GM04503 (cell line): Measurements from ENCODE around the gene SHC3.

ENCODE experiments used
- DNase-seq: peaks from one replicate; pipeline ENCODE4 v3.0.0-alpha.2; 2012; ENCODE audit warnings: low read depth

Gene SHC3

DNA sequence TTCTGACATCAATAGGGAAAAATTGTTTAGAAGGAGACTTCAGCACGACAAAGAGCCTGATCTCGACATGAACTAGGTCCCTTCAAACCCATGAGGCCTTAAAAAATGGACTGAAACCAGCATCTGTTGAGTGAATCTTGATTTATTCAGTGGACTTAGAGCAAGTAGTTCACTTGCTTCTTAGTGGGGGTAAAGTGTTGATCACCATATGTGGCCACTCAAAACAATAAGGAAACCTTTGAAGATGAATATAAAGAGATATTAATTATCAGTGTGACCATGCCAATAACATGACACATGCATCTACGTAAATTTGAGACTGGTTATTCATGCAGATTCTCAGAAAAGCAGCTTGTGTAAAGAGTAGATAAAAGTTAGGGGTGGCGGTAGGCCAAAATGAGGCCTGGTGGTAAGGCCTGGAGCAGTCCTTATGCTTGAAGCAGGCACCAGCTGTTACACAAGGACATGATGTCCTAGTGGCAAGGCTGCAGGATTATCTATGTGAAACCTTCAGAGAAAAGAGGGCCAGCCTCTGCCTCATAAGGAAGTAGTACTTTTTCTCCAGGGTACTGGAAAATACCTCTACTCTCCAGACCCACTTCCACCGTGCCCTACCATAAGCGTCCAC is 126.0 kb downstream of the SHC3 start:
- DNase-seq = no peak

DNA sequence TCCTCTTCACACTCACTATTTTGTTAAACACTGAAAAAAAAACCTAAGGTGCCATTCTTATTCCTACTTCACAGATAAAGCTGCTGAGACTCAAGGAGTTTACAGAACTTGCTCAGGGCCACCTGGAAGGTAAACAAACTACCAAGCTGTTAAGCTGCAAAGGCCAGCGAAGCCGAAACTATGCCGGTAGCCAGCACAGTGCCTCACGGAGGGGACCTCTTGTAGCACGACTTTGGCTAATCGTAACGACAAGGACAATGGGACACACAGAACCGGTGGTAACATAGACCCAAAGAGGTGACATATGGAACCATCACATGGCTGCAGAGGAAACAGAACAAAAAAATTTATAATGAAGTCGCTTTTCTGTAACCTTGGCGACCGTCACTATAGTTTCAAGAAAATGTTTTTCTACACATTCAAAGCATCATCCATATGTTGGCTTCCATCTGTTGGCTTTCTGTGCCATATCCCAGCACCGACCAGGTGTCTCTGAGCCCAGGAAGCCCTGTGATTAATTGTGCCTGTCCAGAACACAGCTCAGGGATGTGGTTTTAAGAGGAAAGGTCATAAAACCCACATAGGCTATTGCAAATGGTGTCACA is 127.1 kb downstream of the SHC3 start:
- DNase-seq = no peak

DNA sequence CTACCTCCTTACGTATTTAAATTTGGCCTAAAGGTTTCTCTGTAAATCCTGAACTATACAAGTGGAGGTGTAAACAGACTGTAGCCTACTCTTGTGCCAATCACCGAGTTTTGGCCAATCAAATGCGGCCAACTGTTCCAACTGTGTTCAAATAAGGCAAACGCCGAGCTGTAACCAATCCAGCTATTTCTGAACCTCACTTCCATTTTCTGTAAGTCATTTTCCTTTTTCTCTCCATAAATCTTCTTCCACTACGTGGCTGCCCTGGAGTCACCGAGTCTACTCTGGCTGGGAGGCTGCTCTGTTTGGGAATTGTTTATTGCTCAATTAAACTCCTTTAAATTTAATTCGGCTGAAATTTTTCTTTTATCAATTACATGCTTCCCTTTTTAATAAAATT is 129.0 kb downstream of the SHC3 start:
- no peak for DNase-seq

DNA sequence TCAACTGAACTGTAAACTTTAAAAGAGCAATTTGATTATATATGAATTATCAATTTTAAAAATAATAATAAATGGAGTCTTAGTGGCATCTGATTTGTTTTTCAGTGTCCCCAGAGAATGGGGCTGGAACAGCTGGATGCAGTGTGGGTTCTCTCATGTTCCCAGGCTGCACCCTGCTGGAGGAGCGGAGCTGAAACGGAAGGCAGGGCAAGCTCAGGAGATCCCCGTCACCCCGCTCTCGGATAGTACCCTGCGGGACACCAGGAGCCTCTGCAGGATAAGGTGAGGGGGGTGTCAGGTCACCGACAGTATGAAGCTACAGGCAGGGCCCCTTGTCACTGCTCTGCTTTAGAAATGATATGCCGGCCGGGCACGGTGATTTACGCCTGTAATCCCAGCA is 130.0 kb downstream of the SHC3 start:
- no peak for DNase-seq

DNA sequence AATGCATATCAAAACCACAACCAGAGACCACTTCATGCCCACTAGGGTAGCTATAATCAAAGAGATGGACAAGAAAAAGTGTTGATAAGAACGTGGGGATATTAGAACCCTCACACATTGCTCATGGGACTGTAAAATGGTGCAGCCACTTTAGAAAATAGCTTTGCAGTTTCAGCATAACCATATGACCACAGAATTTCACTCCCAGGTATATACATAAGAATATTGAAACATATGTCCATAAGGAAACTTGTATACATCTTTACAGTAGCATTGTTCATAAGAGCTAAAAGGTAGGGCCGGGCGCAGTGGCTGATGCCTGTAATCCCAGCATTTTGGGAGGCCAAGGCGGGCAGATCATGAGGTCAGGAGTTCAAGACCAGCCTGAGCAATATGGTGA is 131.0 kb downstream of the SHC3 start:
- no peak for DNase-seq

DNA sequence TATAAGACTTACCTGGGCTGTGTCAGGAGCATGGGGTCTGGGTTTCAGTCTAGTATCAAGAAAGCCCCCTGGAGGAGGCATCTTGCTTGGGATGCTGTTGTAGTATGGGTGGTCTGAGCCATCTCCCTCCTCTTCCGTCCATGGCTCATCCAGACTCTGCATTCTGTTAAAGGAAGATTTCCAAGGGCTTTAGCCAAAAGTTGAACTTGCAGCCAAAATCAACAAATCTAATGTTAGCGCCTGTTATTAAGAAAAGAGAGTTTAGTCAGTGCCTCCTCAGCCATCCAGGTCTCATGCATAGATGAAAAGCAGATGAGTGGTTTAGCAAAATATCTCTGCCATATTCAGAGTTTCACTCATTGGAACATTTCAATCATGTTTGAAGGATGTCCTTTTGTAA is 131.8 kb downstream of the SHC3 start:
- DNase-seq = peak; percentile 30

DNA sequence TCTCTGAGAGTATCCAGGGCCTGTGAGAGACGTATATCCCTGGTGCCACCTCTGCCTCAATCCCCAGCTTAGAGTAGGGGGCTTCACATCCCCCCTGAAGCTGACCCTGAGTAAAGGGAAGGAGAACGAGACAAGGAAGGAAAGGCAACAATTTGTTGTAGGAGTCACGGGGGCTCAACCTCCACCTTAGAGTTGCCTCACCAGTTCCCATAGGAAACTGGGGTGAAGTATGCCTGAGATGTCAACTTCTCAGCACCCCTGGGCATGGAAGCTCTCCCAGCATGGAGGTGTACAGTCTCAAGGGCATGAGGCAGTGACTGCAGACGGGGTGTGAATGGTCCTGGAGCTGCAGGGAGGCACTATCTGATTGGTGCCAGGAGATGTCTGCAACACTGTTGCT is 133.7 kb downstream of the SHC3 start:
- no peak for DNase-seq

DNA sequence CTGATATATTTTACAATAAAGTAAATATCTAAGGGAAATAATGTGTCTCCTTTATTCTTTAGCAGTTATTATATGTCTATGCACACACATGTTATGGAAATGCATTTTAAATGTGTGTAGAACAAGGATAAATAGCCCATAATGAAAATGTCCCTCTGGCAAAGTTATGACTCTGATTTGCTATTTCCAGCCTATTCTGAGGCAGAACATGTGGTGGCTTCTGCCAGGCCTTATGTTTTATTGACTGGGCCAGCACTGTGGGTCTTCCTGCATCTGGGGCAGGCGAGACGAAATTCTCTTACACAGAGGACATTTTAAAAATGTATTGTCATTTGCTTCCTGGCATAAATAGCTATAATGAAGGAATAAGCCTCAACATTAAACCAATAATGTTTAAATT is 134.5 kb downstream of the SHC3 start:
- DNase-seq = no peak

DNA sequence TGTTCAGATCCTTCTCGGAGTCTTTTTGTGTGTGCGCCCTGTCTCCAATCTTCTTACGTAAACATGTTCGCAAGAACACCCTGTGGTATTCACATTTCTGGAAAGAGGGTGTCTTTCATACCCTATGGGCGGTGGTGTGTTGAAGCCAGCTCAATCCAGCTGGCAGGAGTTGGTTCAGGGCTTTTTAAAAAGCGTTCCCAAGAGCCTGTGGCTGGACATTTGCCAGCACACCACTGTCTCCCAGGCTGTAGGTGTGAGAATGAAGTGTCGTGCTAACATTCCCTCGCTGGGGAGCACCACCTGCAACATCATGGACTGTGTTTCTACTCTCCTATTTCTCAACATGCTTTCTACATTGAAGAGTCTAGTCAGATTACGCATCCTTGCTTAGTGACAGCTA is 135.6 kb downstream of the SHC3 start:
- no peak for DNase-seq

DNA sequence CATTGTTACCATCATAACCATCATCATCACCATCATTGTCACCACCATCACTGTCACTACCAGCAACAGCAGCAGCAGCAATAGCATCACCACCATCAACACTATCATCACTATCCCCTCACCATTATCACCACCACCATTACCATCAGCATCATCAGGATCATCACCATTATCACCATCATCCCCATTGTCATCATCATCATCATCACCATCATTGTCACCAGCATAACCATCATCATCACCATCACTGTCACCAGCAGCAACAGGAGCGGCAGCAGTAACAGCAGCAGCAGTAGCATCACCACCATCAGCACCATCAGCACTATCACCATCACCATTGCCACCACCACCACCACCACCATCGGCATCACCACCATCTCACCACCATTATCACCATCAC is 139.0 kb downstream of the SHC3 start:
- no peak for DNase-seq

DNA sequence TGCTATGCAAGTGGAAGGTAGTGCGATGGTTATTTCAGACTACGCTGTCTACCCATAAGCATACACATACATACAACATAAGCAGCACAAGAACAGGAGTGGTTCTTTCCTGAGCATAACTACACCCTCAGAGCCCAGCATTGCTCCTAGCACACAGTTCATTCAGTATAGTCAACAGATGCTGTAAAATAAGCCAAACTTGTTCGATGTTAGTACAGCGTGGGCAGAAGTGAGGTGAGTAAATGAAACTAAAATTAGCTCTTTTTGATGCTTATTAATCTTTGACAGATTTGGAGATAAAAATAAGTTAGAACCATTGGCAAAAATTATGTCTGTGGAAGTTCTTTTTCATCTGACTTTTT is 139.5 kb downstream of the SHC3 start:
- DNase-seq = no peak

DNA sequence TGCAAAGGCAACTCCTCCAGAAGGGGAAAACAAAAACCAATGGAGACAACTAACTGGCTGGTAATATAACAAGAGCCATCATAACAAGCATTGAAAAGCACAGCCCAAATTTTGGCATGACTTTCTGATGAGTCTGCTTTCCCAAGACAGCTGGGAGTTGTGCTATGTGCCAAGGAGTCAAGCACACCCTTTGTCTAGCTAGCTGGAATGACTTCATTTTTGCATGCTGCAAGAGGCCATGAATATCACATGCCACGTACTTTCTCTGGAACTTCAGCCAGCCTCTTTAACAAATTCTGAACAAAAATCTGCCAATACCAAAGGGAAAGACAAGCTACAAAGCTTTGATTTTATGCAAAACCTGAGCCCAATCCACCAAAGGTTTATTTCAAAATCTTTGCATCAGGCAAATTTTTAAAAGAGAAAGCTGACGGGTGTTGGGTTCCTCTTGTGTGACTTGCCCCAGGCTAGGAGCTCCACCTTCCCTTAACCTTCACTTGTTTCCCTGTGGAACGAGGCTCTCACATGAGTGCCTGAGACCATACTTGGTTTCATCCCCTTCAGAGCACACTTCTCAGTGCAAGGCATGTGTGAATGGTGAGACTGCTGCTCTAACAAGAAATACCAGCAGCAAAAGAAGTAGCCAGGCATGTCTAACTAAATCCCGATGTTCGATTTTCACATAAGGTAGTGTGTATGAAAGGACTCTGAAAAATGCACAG is 140.1 kb downstream of the SHC3 start:
- peak; percentile 95 for DNase-seq

DNA sequence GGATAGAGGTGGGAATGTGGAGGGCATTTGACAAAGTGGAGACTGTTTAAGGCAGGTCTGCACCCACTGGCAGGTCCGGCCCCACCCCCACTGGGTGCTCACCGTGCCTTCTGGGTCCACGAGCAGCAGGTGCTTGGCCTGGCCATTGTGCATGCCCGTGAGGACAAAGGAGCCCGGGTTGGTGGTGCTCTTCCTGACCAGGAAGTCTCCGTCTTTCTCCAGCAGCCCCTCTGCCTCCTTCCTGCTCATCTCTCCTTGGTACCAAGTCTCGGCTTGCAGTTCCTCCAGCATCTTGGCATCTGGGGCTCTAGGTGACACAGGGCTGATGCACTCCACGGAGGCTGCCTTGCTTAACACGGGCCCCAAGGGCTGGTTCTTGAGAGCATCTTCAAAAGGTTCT is 140.7 kb downstream of the SHC3 start:
- no peak for DNase-seq

DNA sequence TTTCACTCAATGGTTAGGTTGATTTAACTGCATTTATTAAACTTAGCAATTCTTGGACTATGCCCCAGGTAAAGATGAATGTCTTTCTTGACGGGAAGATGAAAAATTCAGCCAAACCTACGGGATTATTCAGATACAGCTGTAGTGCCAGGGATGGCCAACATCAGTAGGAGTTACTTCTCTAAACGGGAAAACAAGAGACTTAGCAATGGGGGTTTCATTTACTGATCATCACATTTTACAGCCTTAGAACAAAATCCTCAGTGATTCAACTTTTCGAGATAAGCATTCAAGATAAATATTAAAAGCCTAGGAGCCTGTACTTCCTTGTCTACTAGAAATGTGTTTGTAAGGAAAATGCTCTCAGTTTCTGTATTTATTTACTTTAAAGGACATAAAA is 141.3 kb downstream of the SHC3 start:
- DNase-seq = no peak

DNA sequence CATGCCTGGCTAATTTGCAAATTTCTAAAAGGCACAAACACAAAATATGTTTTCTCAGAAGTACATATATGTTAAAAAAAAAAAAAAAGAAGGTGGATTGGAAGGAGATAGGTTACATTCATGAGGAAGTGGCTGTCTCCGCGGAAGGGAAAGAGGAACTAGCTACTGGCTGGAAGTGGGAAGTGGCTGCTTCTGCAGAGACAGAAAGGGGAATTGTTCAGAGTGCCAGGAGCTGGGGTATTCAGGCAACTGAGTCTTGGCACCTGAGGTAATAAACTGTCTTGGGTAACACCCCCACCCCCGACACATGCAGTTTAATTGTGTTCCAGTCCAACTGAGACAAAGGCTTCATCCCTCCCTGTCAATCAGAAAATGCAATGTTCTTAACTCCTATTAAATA is 141.7 kb downstream of the SHC3 start:
- no peak for DNase-seq

DNA sequence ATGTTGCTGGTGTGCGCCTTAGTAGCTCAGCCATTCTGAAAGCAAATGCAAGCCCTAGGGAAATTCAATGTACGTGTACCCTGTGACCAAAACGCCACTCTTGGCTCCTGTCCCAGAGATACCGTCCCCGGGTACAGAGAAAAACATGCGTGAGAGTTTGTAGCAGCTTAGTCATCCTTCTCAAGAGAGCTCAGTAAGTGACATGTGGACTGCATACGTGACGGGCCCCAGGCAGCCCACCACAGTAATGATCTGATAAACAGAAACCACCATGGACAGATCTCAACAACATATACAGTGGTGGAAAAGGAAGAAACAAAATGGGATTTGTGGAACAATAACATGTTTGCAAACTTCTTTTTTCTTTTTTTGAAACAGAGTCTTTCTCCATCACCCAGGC is 142.2 kb downstream of the SHC3 start:
- DNase-seq = no peak

DNA sequence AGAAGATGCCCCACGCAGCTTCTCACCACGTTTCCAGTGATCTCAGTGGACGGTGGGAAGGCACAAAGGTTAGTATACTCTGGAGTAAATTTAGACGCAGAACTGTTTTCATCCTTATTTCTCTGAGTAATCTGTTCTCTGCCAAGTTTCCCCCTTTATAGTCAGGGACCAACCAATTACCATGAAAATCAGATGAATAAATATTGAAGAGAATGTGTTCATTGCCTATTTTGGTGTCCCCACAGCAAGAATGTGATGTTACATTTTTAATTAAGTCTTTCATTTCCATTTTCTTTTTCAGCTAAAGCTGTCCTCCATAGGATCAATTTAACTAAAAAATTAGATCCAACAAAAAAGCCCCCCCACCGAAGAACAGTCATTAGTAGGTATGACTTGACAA is 146.0 kb downstream of the SHC3 start:
- DNase-seq = no peak

DNA sequence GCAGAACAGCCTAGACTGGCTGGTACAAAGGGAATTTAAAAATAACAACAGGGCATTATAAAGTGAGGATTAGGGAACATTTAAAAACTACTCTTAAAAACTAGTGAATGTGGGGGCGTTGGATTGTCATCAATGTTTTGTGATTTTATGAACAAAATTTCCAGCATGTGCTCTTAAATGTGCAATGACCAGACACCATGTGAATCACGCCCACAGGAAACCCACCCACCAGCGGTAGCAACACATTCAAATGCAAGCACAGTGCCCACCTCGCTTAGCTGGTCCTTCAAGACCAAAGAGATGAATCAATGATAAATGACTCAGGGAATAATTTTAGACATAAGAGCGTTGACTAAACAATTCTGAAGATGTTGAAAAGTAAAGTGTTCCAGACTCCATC is 146.4 kb downstream of the SHC3 start:
- DNase-seq = no peak

DNA sequence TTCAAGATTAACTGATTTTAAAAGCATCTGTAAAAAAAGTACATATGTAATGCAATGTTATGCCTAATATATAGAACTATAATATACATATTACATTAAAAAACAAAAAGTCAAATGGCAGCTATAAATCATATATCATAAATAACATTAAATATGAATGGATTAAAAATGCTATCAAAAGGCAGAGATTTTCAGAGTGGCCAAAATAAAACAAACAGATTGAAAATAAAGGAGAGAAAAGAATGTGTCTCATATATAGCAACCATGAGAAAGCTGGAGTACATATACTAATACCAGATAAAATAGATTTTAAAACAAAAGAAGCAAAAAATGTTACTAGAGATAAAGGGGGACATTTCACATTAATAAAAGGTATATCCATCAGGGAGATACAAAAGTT is 148.8 kb downstream of the SHC3 start:
- DNase-seq = no peak

DNA sequence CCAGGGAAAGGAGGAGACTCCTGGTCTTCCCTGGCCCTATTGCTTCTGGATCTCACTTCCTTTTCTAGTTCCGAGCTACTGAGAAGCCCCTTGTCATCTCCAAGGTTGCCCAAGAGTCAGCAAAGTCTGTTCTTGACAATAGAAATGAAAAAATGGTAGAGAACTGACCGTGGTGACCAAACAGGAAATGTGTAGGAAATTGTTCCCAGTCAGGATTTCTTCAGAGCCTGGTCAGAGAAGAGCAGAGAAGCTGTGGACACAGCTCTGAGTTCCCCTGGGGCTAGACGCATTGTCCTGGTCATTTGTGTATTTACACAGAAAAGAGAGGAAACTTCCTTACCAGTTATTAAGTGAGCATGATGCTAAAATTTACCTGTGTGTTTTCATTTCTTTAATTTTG is 151.7 kb downstream of the SHC3 start:
- no peak for DNase-seq

DNA sequence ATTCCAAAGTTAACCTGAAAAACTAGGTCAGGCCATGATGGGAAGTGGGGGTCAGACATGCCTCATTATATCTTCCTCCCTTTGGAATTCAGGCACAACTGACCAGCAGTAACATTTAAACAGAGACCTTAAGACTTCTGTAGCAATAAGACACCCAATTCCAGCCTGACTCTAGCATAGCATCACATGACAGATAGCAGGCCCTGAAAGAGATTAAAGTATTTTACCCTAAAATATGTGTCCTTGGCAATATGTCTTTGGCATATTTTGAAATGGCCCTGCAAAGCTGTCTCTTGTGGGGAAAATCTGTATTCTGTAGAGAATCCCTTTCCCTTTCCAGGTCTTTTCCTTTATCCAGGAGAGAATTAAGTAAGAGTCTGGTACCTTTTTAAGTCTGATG is 153.1 kb downstream of the SHC3 start:
- DNase-seq = no peak

DNA sequence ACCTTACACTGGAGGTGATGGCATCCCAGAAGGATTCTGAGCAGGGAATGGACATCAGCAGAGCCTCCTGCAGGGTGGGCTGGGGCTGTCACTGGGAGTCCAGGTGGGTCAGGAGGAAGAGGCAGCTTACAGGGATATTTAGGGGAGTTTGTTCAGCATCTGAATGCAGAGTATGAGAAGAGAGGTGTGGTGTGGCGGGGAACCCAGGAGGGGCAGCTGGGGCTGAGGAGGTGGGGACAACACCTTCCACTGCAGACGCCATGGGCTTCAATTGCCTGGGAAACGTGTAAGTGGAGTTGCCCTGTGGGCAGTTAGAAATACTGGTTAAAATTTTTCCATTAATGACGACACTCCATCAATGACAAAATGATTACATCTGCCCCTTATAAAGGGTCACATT is 153.9 kb downstream of the SHC3 start:
- DNase-seq = no peak

DNA sequence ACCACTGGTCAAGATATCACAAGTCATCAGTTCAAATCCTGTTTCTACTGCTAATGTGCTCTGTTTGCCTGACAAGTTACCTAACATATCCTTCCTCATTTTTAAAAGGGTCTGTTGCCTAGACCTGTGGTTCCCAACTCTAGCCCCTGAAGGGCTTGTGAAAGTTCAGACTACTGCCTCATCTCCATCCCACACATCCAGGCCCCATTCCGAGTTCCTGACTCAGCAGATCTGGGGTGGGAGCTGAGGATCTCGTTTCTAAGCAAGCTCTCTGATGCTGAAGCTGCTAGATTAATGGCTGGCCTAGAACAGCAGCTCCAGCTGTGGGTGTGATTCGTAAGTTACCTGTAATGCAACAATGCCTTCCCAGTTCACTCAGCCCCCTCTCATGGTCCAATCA is 154.9 kb downstream of the SHC3 start:
- DNase-seq = no peak

DNA sequence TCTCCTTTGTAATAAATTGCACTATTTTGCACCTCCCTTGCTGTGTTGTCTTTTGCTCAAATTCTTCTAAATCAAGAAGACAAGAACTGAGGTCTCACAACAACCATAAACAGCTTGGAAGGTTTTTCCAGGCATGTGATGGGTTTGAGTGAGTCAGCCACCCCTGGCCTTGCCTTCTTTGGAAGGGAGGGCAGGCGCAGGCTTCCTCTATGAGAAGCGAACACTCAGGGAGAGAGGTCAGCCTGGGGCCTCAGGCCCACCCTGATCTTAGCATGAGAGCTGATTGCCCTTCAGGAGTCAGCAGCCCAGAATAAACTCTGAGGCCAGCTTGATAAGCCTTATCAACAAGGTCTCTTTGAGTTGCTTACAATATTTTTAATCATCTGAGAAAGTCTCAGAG is 155.7 kb downstream of the SHC3 start:
- DNase-seq = peak; percentile 43
